ENCODE data around the gene KCNIP4. TPM values are rescaled to one million over a fixed set of nuclear protein-coding genes. Genes with fewer than 3 reads are reported as not detected.
A peak's percentile ranks its signal among the peaks of the same experiment; 100 is the strongest.

The KCNIP4 gene
- total and polyA plus RNA-seq, 2 of the 4 experiments (the other 2 are of a cell fraction), result not detected

DNA sequence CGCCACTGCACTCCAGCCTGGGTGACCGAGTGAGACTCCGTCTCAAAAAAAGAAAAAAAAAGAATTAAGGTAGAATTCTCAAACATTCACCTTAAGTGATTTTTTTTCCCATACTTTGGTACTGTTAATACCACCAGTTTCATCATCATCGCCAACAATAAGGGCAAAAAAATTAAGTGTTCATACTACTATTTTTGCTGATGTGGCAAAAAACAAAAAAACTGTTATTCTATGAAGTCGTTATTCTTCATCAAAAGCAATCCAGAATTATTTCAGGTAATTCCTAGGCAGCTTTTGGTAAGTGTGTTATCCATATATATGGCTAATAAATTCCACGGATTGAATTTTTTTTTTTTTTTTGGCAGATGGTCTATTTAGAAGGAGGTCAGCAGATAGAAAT, 85.7 kb downstream of the KCNIP4 start:
- Histone ChIP-seq H2BK120ac (ENCODE audit: low read depth, low read length) (no peak overlapping the region), H3K14ac (replicated peaks; ENCODE audit: low read depth, low read length) (no peak overlapping the region), H2BK15ac (ENCODE audit: low read depth, low read length) (no peak overlapping the region), H3K4ac (ENCODE audit: low read depth, low read length) (no peak overlapping the region), H3K18ac (ENCODE audit: low read depth, low read length) (no peak overlapping the region), H2BK5ac (ENCODE audit: low read depth, low read length, poor library complexity, severe bottlenecking) (no peak overlapping the region), H4K8ac (ENCODE audit: low read depth in 2 of 2, low read length in 2 of 2) (no peak overlapping the region), H3K9me3 (ENCODE audit: control insufficient read depth, insufficient read depth, low read length) (no peaks in the 10 kb centered on the region), H3K9ac (ENCODE audit: low read depth, low read length) (no peak overlapping the region), H3K27me3 (ENCODE audit: control insufficient read depth, insufficient read depth, low read length) (no peaks in the 10 kb centered on the region; the same call in 1 of the 2 replicates), H3K23ac (ENCODE audit: low read depth, low read length) (no peak overlapping the region), H3K56ac (ENCODE audit: extremely low read depth, insufficient read depth, low read length) (no peak overlapping the region), H4K5ac (ENCODE audit: low read depth, low read length) (no peak overlapping the region), H2AFZ (replicated peaks; ENCODE audit: low read length, poor library complexity) (no peak overlapping the region), H3K4me1 (ENCODE audit: control insufficient read depth, insufficient read depth, low read length) (no peaks in the 10 kb centered on the region), H3K36me3 (ENCODE audit: control insufficient read depth, insufficient read depth, low read length) (no peaks in the 10 kb centered on the region), H2BK20ac (ENCODE audit: low read depth, low read length) (no peak overlapping the region), H4K91ac (ENCODE audit: insufficient read depth, low read depth, low read length) (no peak overlapping the region), H2AK5ac (ENCODE audit: low read depth, low read length) (no peak overlapping the region), H3K4me2 (ENCODE audit: low read depth, low read length) (no peak overlapping the region), H3K9me1 (ENCODE audit: insufficient read depth, low read length) (no peaks in the 10 kb centered on the region), H3K27ac (ENCODE audit: insufficient read depth, low read length) (no peak overlapping the region), H3K4me3 (ENCODE audit: insufficient read depth, low read depth, low read length) (no peak overlapping the region), H2AK9ac (replicated peaks; ENCODE audit: low read depth, low read length, poor library complexity) (no peak overlapping the region), H3K79me1 (ENCODE audit: low read depth in 1 of 2, low read length in 2 of 2) (no peaks in the 10 kb centered on the region), H4K20me1 (ENCODE audit: insufficient read depth, low read length) (no peaks in the 10 kb centered on the region)
- POLR2A ChIA-PET (ENCODE audit: unreplicated experiment), result no interaction called here
- CTCF ChIA-PET, result no interaction called here
- no TSS peak for BruUV-seq (replicated peaks)
- no CpG with 5 or more reads among the region's 6 CpGs for WGBS, 2 experiments (ENCODE audit: extremely low coverage in 2 of 2, insufficient read length in 1 of 2)
- TF ChIP-seq NFE2L2 (IDR thresholded peaks at IDR 0.05; ENCODE audit: low read depth, low read length), result no peak
- no peak for TF ChIP-seq POLR2A (IDR thresholded peaks at IDR 0.05; ENCODE audit: low read depth, low read length)
- TF ChIP-seq MAFK (IDR thresholded peaks at IDR 0.05; ENCODE audit: low read depth, low read length), result peak; percentile 99
- TF ChIP-seq MAZ (IDR thresholded peaks at IDR 0.05; ENCODE audit: borderline replicate concordance, low read depth, low read length), result no peak
- TF ChIP-seq RFX5 (IDR thresholded peaks at IDR 0.05; ENCODE audit: low read depth, low read length), result no peak
- in situ Hi-C loops (cut with MboI; ENCODE audit: low sequenced_read_pairs) (no loop called here), intact Hi-C loops (cut with micrococcal nuclease) (no loop called here), dilution Hi-C loops (cut with HindIII; ENCODE audit: low sequenced_read_pairs, unreplicated experiment) (no loop called here)
- no peak for ATAC-seq (ENCODE audit: low read depth)
- DNase-seq, result no peak
